T-cell (primary cell): ENCODE measurements around the gene PLEKHN1. TPM values are rescaled to one million over a fixed set of nuclear protein-coding genes. Genes with fewer than 3 reads are reported as not detected.

Source experiments
- ATAC-seq, 4 experiments: fragments of 200-7000 bp in 3 of 4; fragments of 150-1000 bp in 1 of 4; cut with Tn5 transposase; replicated peaks in 1 of 4; 1 replicate in 3 of 4; 2 replicates in 1 of 4; pipeline ENCODE4 v1.10.0; 2021; ENCODE audit warnings: moderate library complexity in 3 of 4, mild to moderate bottlenecking in 2 of 4, moderate number of reproducible peaks in 1 of 4
- CTCF ChIA-PET, 2 donors: fragments of 300-600 bp; sonication (Branson Sonifier 250); formaldehyde crosslinking; loops; one replicate each; lab custom pipeline; 2022; ENCODE audit warnings: antibody characterized with exemption in 2 of 2; lab: Charles Lee
- POLR2A ChIA-PET, 2 donors: fragments of 300-600 bp; sonication (Branson Sonifier 250); formaldehyde crosslinking; loops; one replicate each; lab custom pipeline; 2022; ENCODE audit warnings: antibody characterized with exemption in 2 of 2; lab: Charles Lee
- DNase-seq, 35 experiments: peaks; one replicate each; pipeline versions ENCODE4 v3.0.0 to v3.0.0-alpha.2; 2013 to 2023
- H3K27ac ChIP-seq: one replicate; pipeline ENCODE4 v1.5.1; 2013; ENCODE audit warnings: low read length
- H3K27me3 ChIP-seq, 2 experiments: replicated peaks in 1 of 2; 1 replicate in 1 of 2; 2 replicates in 1 of 2; pipeline versions ENCODE4 v1.6.1 to v1.7.0; 2013; ENCODE audit warnings: low read length in 1 of 2, mixed read lengths in 1 of 2; ENCODE audit not compliant: control insufficient read depth in 2 of 2, insufficient read depth in 2 of 2; ENCODE audit errors: extremely low read depth in 1 of 2
- H3K36me3 ChIP-seq, 2 donors: 1 replicate in 1 of 2; 2 replicates in 1 of 2; pipeline versions ENCODE4 v1.6.1 to v1.7.0; 2013; ENCODE audit warnings: low read length in 1 of 2; ENCODE audit not compliant: control insufficient read depth in 2 of 2, insufficient read depth in 1 of 2; ENCODE audit errors: extremely low read depth in 1 of 2
- H3K4me1 ChIP-seq, 2 experiments: 1 replicate in 1 of 2; 2 replicates in 1 of 2; pipeline versions ENCODE4 v1.6.1 to v1.7.0; 2013; ENCODE audit warnings: low read length in 2 of 2, mixed read lengths in 1 of 2; ENCODE audit not compliant: insufficient read depth in 2 of 2, control insufficient read depth in 1 of 2; ENCODE audit errors: extremely low read depth in 1 of 2
- H3K4me3 ChIP-seq, 2 donors: 1 replicate in 1 of 2; 2 replicates in 1 of 2; pipeline versions ENCODE4 v1.5.1 to v1.7.0; 2013; ENCODE audit warnings: mild to moderate bottlenecking in 2 of 2, low read length in 1 of 2, moderate library complexity in 1 of 2; ENCODE audit not compliant: control insufficient read depth in 1 of 2; ENCODE audit errors: extremely low read depth in 1 of 2
- H3K9me3 ChIP-seq: 2 replicates; pipeline ENCODE4 v1.7.0; 2013
- H3K27ac Mint-ChIP-seq, 2 donors: one replicate each; pipeline ENCODE4 v1.8.0; 2020 to 2021; ENCODE audit warnings: mild to moderate bottlenecking in 2 of 2, mixed read lengths in 2 of 2
- H3K27me3 Mint-ChIP-seq, 2 donors: one replicate each; pipeline ENCODE4 v1.8.0; 2021 to 2022; ENCODE audit warnings: mixed read lengths in 2 of 2
- H3K36me3 Mint-ChIP-seq: one replicate; pipeline ENCODE4 v1.8.0; 2021; ENCODE audit warnings: mixed read lengths
- H3K4me1 Mint-ChIP-seq, 3 donors: one replicate each; pipeline ENCODE4 v1.8.0; 2020 to 2022; ENCODE audit warnings: mixed read lengths in 3 of 3, mild to moderate bottlenecking in 1 of 3
- H3K4me3 Mint-ChIP-seq, 3 donors: one replicate each; pipeline ENCODE4 v1.8.0; 2020 to 2022; ENCODE audit warnings: mild to moderate bottlenecking in 3 of 3, mixed read lengths in 3 of 3, moderate library complexity in 3 of 3
- H3K9me3 Mint-ChIP-seq, 3 donors: one replicate each; pipeline ENCODE4 v1.8.0; 2020 to 2022; ENCODE audit warnings: mixed read lengths in 3 of 3
- WGBS: methylation state at CpG from one replicate; pipeline ENCODE4 v1.1.5; 2013; ENCODE audit warnings: missing lambda C conversion rate; ENCODE audit not compliant: insufficient coverage; 5-methylcytosine and 5-hydroxymethylcytosine counted together
- total RNA-seq, 35 experiments: library from RNA in 6 of 35; stranded (reverse) in 6 of 35; fragments of 120-200 nt in 1 of 35; gene quantifications; one replicate each; pipeline versions ENCODE4 v1.2.1 to v1.2.4 and lab custom pipeline; 2013 to 2026

Gene PLEKHN1
- total RNA-seq, 5 donors from 2014 or later (not counting 1 experiment from before 2014, with no cell fraction given) = 0.30 to 9.9 (median 7.3) TPM

- Histone ChIP-seq H3K9me3 (no peaks in the 10 kb centered on the region), H3K4me3 (no peak overlapping the region), H3K27me3 (peaks cover 2 to 61% of the 10 kb centered on the region in 2 experiments), H3K27ac (no peak overlapping the region), H3K4me1 (peaks cover 0 to 6% of the 10 kb centered on the region in 2 experiments), H3K36me3 (no peaks in the 10 kb centered on the region)
- Mint-ChIP-seq H3K27ac (no peak overlapping the region), H3K9me3 (no peaks in the 10 kb centered on the region), H3K27me3 (peaks cover 8 to 30% of the 10 kb centered on the region in 2 donors), H3K4me3 (no peak overlapping the region), H3K4me1 (peaks cover 0 to 3% (median 0%) of the 10 kb centered on the region in 3 donors), H3K36me3 (no peaks in the 10 kb centered on the region)
- DNase-seq = peak in 1 of 35 experiments; percentile 4
- 66% methylated on average over 17 of the region's 21 CpGs for WGBS
- no peak for ATAC-seq
- ChIA-PET POLR2A (no interaction called here), CTCF (interaction anchor here in 1 of 2 donors (1.4 kb wide), 1 partner anchor 21 kb away, joined by 4 read pairs; no protein-coding TSS in a partner anchor)
Observed at GRCh38 chr1:981491-981954, 15.2 kb downstream of the PLEKHN1 start.

- H3K9me3 ChIP-seq = no peaks in the 10 kb centered on the region
- ATAC-seq (no peak), DNase-seq (no peak)
- ChIA-PET CTCF (no interaction called here), POLR2A (no interaction called here)
- WGBS = 70% methylated on average over 28 of the region's 28 CpGs
- Mint-ChIP-seq H3K4me1 (peaks cover 0 to 3% (median 0%) of the 10 kb centered on the region in 3 donors), H3K27ac (no peak within 1 kb of the TSS), H3K4me3 (no peak within 1 kb of the TSS), H3K36me3 (no peaks in the 10 kb centered on the region), H3K9me3 (no peaks in the 10 kb centered on the region), H3K27me3 (peaks cover 8 to 30% of the 10 kb centered on the region in 2 donors)
- no peak within 1 kb of the TSS for H3K4me3 ChIP-seq
- H3K36me3 ChIP-seq = no peaks in the 10 kb centered on the region
- peaks cover 2 to 61% of the 10 kb centered on the region in 2 experiments for H3K27me3 ChIP-seq
- peaks cover 0 to 6% of the 10 kb centered on the region in 2 experiments for H3K4me1 ChIP-seq
- H3K27ac ChIP-seq = no peak within 1 kb of the TSS
Observed at GRCh38 chr1:981955-982558, 15.8 kb downstream of the PLEKHN1 start, which contains the start of gene PERM1. Gene PERM1, minus strand, starts transcription at chr1:982093. Its CDS starts 1,064 bp downstream, at chr1:981029.

- POLR2A ChIA-PET = no interaction called here
- WGBS = 83% methylated on average over 36 of the region's 43 CpGs
- H3K9me3 ChIP-seq = no peaks in the 10 kb centered on the region
Observed at GRCh38 chr1:982765-983436, 16.6 kb downstream of the PLEKHN1 start.

GRCh38 chr1:983798-984475 is 17.7 kb downstream of the PLEKHN1 start:
- no peaks in the 10 kb centered on the region for H3K4me1 Mint-ChIP-seq
- H3K27me3 Mint-ChIP-seq = peaks cover 12 to 37% of the 10 kb centered on the region in 2 donors
- H3K4me3 Mint-ChIP-seq = no peak overlapping the region
- no peaks in the 10 kb centered on the region for H3K9me3 ChIP-seq
- ChIA-PET POLR2A (no interaction called here), CTCF (interaction anchor here (0.6 to 1.1 kb wide), 4 partner anchors 9 to 520 kb away, joined by 3 to 4 read pairs (median 3); no protein-coding TSS in a partner anchor)
- H3K9me3 Mint-ChIP-seq = no peaks in the 10 kb centered on the region
- H3K36me3 ChIP-seq = no peaks in the 10 kb centered on the region
- peaks cover 0 to 6% of the 10 kb centered on the region in 2 experiments for H3K4me1 ChIP-seq
- WGBS = 10% methylated on average over 22 of the region's 29 CpGs
- H3K27ac ChIP-seq = no peak overlapping the region
- H3K27ac Mint-ChIP-seq = no peak overlapping the region
- peaks cover 2 to 53% of the 10 kb centered on the region in 2 experiments for H3K27me3 ChIP-seq
- H3K4me3 ChIP-seq = no peak overlapping the region
- no peaks in the 10 kb centered on the region for H3K36me3 Mint-ChIP-seq
- peak in 27 of 35 experiments; percentile 27 to 75 (median 52) for DNase-seq
- ATAC-seq = peak; percentile 73 to 84 (median 78)

More at GRCh38 chr1:982765-983436, 16.6 kb downstream of the PLEKHN1 start:
- Histone ChIP-seq H3K27ac (no peak overlapping the region), H3K27me3 (peaks cover 2 to 61% of the 10 kb centered on the region in 2 experiments), H3K4me1 (peaks cover 0 to 6% of the 10 kb centered on the region in 2 experiments), H3K4me3 (no peak overlapping the region), H3K36me3 (no peaks in the 10 kb centered on the region)
- Mint-ChIP-seq H3K4me1 (peaks cover 0 to 3% (median 0%) of the 10 kb centered on the region in 3 donors), H3K9me3 (no peaks in the 10 kb centered on the region), H3K27ac (no peak overlapping the region), H3K27me3 (peaks cover 8 to 36% of the 10 kb centered on the region in 2 donors), H3K36me3 (no peaks in the 10 kb centered on the region), H3K4me3 (no peak overlapping the region)
- DNase-seq = peak in 1 of 35 experiments; percentile 3
- CTCF ChIA-PET = interaction anchor here (0.5 to 1.2 kb wide), 3 partner anchors 30 to 81 kb away, joined by 3 to 5 read pairs (median 4); partner anchors contain the start of gene ISG15 (in 1 of the 2)
- no peak for ATAC-seq

- Histone ChIP-seq H3K9me3 (no peaks in the 10 kb centered on the region), H3K27ac (no peak overlapping the region), H3K4me1 (peaks cover 0 to 6% of the 10 kb centered on the region in 2 experiments), H3K27me3 (peaks cover 2 to 51% of the 10 kb centered on the region in 2 experiments), H3K4me3 (no peak overlapping the region), H3K36me3 (no peaks in the 10 kb centered on the region)
- H3K27ac Mint-ChIP-seq = no peak overlapping the region
- H3K4me1 Mint-ChIP-seq = no peaks in the 10 kb centered on the region
- no peak for DNase-seq
- no peaks in the 10 kb centered on the region for H3K36me3 Mint-ChIP-seq
- CTCF ChIA-PET = interaction anchor here (0.6 to 1.1 kb wide), 5 partner anchors 9 to 520 kb away, joined by 3 to 4 read pairs (median 3); no protein-coding TSS in a partner anchor
- ATAC-seq = no peak
- no peaks in the 10 kb centered on the region for H3K9me3 Mint-ChIP-seq
- H3K27me3 Mint-ChIP-seq = peaks cover 15 to 37% of the 10 kb centered on the region in 2 donors
- POLR2A ChIA-PET = no interaction called here
- H3K4me3 Mint-ChIP-seq = no peak overlapping the region
- WGBS = 7% methylated on average over 2 of the region's 12 CpGs
Observed at GRCh38 chr1:984476-984814, 18.2 kb downstream of the PLEKHN1 start.

- Histone ChIP-seq H3K27me3 (peaks cover 2 to 52% of the 10 kb centered on the region in 2 experiments), H3K36me3 (no peaks in the 10 kb centered on the region), H3K9me3 (no peaks in the 10 kb centered on the region), H3K27ac (no peak overlapping the region), H3K4me3 (no peak overlapping the region), H3K4me1 (peaks cover 0 to 6% of the 10 kb centered on the region in 2 experiments)
- H3K27me3 Mint-ChIP-seq = peaks cover 15 to 37% of the 10 kb centered on the region in 2 donors
- CTCF ChIA-PET = interaction anchor here (0.6 to 1.1 kb wide), 2 partner anchors 126 to 519 kb away, joined by 3 to 4 read pairs; no protein-coding TSS in a partner anchor
- H3K4me3 Mint-ChIP-seq = no peak overlapping the region
- DNase-seq = no peak
- H3K27ac Mint-ChIP-seq = no peak overlapping the region
- no peak for ATAC-seq
- POLR2A ChIA-PET = no interaction called here
- 83% methylated on average over 9 of the region's 13 CpGs for WGBS
- no peaks in the 10 kb centered on the region for H3K36me3 Mint-ChIP-seq
- no peaks in the 10 kb centered on the region for H3K9me3 Mint-ChIP-seq
- no peaks in the 10 kb centered on the region for H3K4me1 Mint-ChIP-seq
Observed at GRCh38 chr1:985126-985525, 18.8 kb downstream of the PLEKHN1 start.
